ENCODE results near the gene LACTBL1.

The LACTBL1 gene

GRCh38 chr1:22966309-22966708 lies 6.4 kb downstream of the LACTBL1 start:
- CTCF ChIA-PET = interaction anchor here (0.7 to 1.7 kb wide), 3 partner anchors 13 to 264 kb away, joined by 3 to 5 read pairs (median 3); no protein-coding TSS in a partner anchor

DNA sequence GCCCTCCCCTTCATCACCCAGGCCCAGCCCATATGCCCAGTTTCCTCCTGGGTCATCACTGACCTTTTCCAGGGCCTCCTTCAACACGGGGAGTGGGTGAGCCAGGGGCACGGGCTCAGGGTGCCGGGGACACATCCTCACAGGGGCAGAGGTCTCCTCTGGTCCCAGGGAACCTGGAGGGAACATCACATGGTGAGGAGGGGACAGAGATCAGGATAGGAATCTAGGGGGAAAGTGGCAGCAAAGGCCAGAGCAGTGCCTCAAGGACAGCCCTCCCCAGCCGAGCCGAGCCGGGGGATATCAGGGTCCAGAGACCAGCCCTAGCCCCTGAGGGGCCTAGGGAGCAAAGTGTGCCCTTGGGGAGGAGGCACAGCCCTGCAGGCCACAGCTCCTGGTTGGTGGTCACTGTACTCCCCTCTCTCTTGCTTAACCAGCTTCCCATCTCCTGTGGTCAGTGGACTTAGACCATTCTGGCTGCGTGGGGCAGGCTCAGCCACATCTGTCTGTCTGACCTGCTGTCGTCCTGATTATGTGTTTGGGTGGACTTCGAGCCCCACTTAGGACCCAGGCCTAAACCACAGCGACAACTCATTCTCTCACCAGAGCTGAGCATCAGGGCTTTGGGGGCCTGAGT lies 9.5 kb downstream of the LACTBL1 start:
- CTCF ChIA-PET = interaction anchor here (0.9 to 2.8 kb wide), 7 partner anchors 8 to 444 kb away, joined by 3 to 16 read pairs (median 3); no protein-coding TSS in a partner anchor
- DNase-seq (ENCODE audit: extremely low spot score) = no peak
- TF ChIP-seq CTCF (IDR thresholded peaks at IDR 0.05; ENCODE audit: control extremely low read depth, extremely low read depth, low read depth, missing control alignments) = no peak
- POLR2A ChIA-PET = no interaction called here

More at GRCh38 chr1:22966309-22966708, 6.4 kb downstream of the LACTBL1 start:
- POLR2A ChIA-PET = no interaction called here
- TF ChIP-seq CTCF (IDR thresholded peaks at IDR 0.05; ENCODE audit: control extremely low read depth, extremely low read depth, low read depth, missing control alignments) = no peak
- no peak for DNase-seq (ENCODE audit: extremely low spot score)

- ChIA-PET CTCF (interaction anchor here (1.5 kb wide), 1 partner anchor 255 kb away, joined by 3 read pairs; no protein-coding TSS in a partner anchor), POLR2A (no interaction called here)
- TF ChIP-seq CTCF (IDR thresholded peaks at IDR 0.05; ENCODE audit: control extremely low read depth, extremely low read depth, low read depth, missing control alignments) = no peak
- no peak for DNase-seq (ENCODE audit: extremely low spot score)
Observed at GRCh38 chr1:22962558-22962957, 10.1 kb downstream of the LACTBL1 start.

- DNase-seq (ENCODE audit: extremely low spot score) = no peak
- ChIA-PET CTCF (no interaction called here), POLR2A (no interaction called here)
- no peak for TF ChIP-seq CTCF (IDR thresholded peaks at IDR 0.05; ENCODE audit: control extremely low read depth, extremely low read depth, low read depth, missing control alignments)
Observed at GRCh38 chr1:22959545-22960360, 12.9 kb downstream of the LACTBL1 start.

GRCh38 chr1:22958556-22958955 lies 14.1 kb downstream of the LACTBL1 start:
- no peak for DNase-seq (ENCODE audit: extremely low spot score)
- TF ChIP-seq CTCF (IDR thresholded peaks at IDR 0.05; ENCODE audit: control extremely low read depth, extremely low read depth, low read depth, missing control alignments) = no peak
- CTCF ChIA-PET = no interaction called here
- POLR2A ChIA-PET = no interaction called here

GRCh38 chr1:22957066-22957465 lies 15.6 kb downstream of the LACTBL1 start:
- DNase-seq (ENCODE audit: extremely low spot score) = no peak
- CTCF ChIA-PET = interaction anchor here (1.1 to 2.0 kb wide), 2 partner anchors 19 to 252 kb away, joined by 3 to 5 read pairs; no protein-coding TSS in a partner anchor
- no peak for TF ChIP-seq CTCF (IDR thresholded peaks at IDR 0.05; ENCODE audit: control extremely low read depth, extremely low read depth, low read depth, missing control alignments)
- POLR2A ChIA-PET = no interaction called here

All from GM10248 (cell line).